GM06990 (cell line): ENCODE data around the gene LDB3.

ENCODE experiments used
- DNase-seq: peaks from one replicate; pipeline ENCODE4 v3.0.0-alpha.2; 2011; ENCODE audit not compliant: insufficient read length; ENCODE audit errors: extremely low read depth
- H3K27me3 ChIP-seq: replicated peaks from 2 replicates; pipeline ENCODE4 v1.6.0; 2011; ENCODE audit warnings: low read length; ENCODE audit not compliant: control insufficient read depth, insufficient read depth
- H3K36me3 ChIP-seq: 2 replicates; pipeline ENCODE4 v1.5.1; 2011; ENCODE audit warnings: low read length; ENCODE audit not compliant: control insufficient read depth, insufficient read depth
- H3K4me3 ChIP-seq: replicated peaks from 2 replicates; pipeline ENCODE4 v1.5.1; 2011; ENCODE audit warnings: low read depth, mild to moderate bottlenecking, control low read depth, low read length
- CTCF ChIP-seq: IDR thresholded peaks from 2 replicates; pipeline ENCODE4 v1.5.1; 2011; ENCODE audit warnings: low read length, control low read depth, mild to moderate bottlenecking, inconsistent platforms; ENCODE audit not compliant: insufficient read depth, poor library complexity, severe bottlenecking

Gene LDB3

GRCh38 chr10:86753638-86754434 lies 85.5 kb downstream of the LDB3 start:
- no peak for TF ChIP-seq CTCF

GRCh38 chr10:86755454-86755739 lies 87.1 kb downstream of the LDB3 start:
- Histone ChIP-seq H3K4me3 (peak overlapping the region; percentile 77), H3K27me3 (no peaks in the 10 kb centered on the region), H3K36me3 (no peaks in the 10 kb centered on the region)
- no peak for DNase-seq
- TF ChIP-seq CTCF, result no peak

More at GRCh38 chr10:86753638-86754434, 85.5 kb downstream of the LDB3 start:
- no peaks in the 10 kb centered on the region for H3K36me3 ChIP-seq
- no peaks in the 10 kb centered on the region for H3K27me3 ChIP-seq
- no peak for DNase-seq
- no peak overlapping the region for H3K4me3 ChIP-seq

GRCh38 chr10:86755740-86756510 lies 87.6 kb downstream of the LDB3 start:
- peak; percentile 89 for DNase-seq
- peak overlapping the region; percentile 77 for H3K4me3 ChIP-seq
- H3K36me3 ChIP-seq, result no peaks in the 10 kb centered on the region
- TF ChIP-seq CTCF, result no peak
- no peaks in the 10 kb centered on the region for H3K27me3 ChIP-seq

GRCh38 chr10:86756511-86757112 lies 88.3 kb downstream of the LDB3 start, which contains the start of gene BMPR1A:
Gene BMPR1A (plus strand): TSS chr10:86756619. CDS start chr10:86876019, 119,400 bp downstream.
- Histone ChIP-seq H3K36me3 (no peaks in the 10 kb centered on the region), H3K4me3 (peak within 1 kb of the TSS; percentile 81), H3K27me3 (no peaks in the 10 kb centered on the region)
- DNase-seq, result no peak
- no peak for TF ChIP-seq CTCF

- Histone ChIP-seq H3K36me3 (no peaks in the 10 kb centered on the region), H3K27me3 (no peaks in the 10 kb centered on the region), H3K4me3 (peak overlapping the region; percentile 81)
- DNase-seq, result peak; percentile 45
- TF ChIP-seq CTCF, result no peak
Measured at GRCh38 chr10:86757113-86757972, 89.0 kb downstream of the LDB3 start.
